HepG2 (cell line): Measurements from ENCODE around the gene MT1F. TPM values are rescaled to one million over a fixed set of nuclear protein-coding genes. Genes with fewer than 3 reads are reported as not detected.

Source experiments
- ARNTL ChIP-seq: sonication (generic); formaldehyde crosslinking; IDR thresholded peaks from 2 replicates; pipeline ENCODE4 v1.4.0; 2020; ENCODE audit warnings: mild to moderate bottlenecking, missing genetic modification reagents
- CREB1 ChIP-seq, 2 experiments: fragments of 450-650 bp in 1 of 2; IDR thresholded peaks; 2 replicates each; pipeline ENCODE4 v1.6.1; 2016 to 2017; ENCODE audit warnings: control low read depth in 1 of 2, mild to moderate bottlenecking in 1 of 2, missing compliant biosample characterization in 1 of 2, missing genetic modification characterization in 1 of 2
- REL ChIP-seq: sonication (generic); formaldehyde crosslinking; conservative IDR thresholded peaks from 2 replicates; pipeline ENCODE4 v1.8.0; 2022; ENCODE audit warnings: mild to moderate bottlenecking, missing genetic modification reagents, moderate library complexity
- SP4 ChIP-seq: sonication (generic); formaldehyde crosslinking; IDR thresholded peaks from 2 replicates; pipeline ENCODE4 v1.8.1; 2023; ENCODE audit warnings: mild to moderate bottlenecking, missing genetic modification reagents
- SYNCRIP ChIP-seq: fragments of 200-400 bp; formaldehyde crosslinking; IDR thresholded peaks from 2 replicates; pipeline ENCODE4 v1.6.1; 2018; ENCODE audit warnings: mild to moderate bottlenecking, low read depth, low read length; ENCODE audit not compliant: insufficient read depth
- ZMYM4 ChIP-seq: sonication (generic); formaldehyde crosslinking; IDR thresholded peaks from 2 replicates; pipeline ENCODE4 v1.8.1; 2023; ENCODE audit warnings: mild to moderate bottlenecking, missing genetic modification reagents
- ZNF292 ChIP-seq: sonication (generic); formaldehyde crosslinking; IDR thresholded peaks from 2 replicates; pipeline ENCODE4 v1.8.1; 2022; ENCODE audit warnings: mild to moderate bottlenecking, low read depth, missing genetic modification reagents, borderline replicate concordance
- ZNF549 ChIP-seq: sonication (generic); formaldehyde crosslinking; IDR thresholded peaks from 2 replicates; pipeline ENCODE4 v1.5.0; 2020; ENCODE audit warnings: missing genetic modification reagents
- ZNF780A ChIP-seq: sonication (generic); formaldehyde crosslinking; IDR thresholded peaks from 2 replicates; pipeline ENCODE4 v1.8.0; 2022; ENCODE audit warnings: mild to moderate bottlenecking, missing genetic modification reagents, moderate library complexity
- ZSCAN9 ChIP-seq: IDR thresholded peaks from 2 replicates; pipeline ENCODE4 v1.6.1; 2016; ENCODE audit warnings: borderline replicate concordance
- polyA plus RNA-seq, 8 experiments: library from polyadenylated mRNA; depleted of rRNA in 3 of 8; stranded (reverse) in 7 of 8; unstranded in 1 of 8; fragments of >200 nt; fragmentation: Illumina TruSeq in 4 of 8; extraction: Trizol in 4 of 8; gene quantifications; 2 replicates each; pipeline versions ENCODE4 v1.2.1 to v1.2.3, GENCODE V29; 2011 to 2016; ENCODE audit warnings: low read depth in 4 of 8, missing spikeins in 1 of 8, mixed read lengths in 1 of 8; ENCODE audit not compliant: insufficient read depth in 1 of 8
- total RNA-seq, 5 experiments: library from RNA; depleted of rRNA; stranded (reverse); fragments of >200 nt; fragmentation: Illumina TruSeq; extraction: Trizol; gene quantifications; 2 replicates each; pipeline ENCODE4 v1.2.3, GENCODE V29; 2016; ENCODE audit warnings: low read depth in 1 of 5
- TF ChIP-seq, protein P1 (sequence below): sonication (generic); formaldehyde crosslinking; IDR thresholded peaks from 2 replicates; pipeline ENCODE4 v1.4.0; 2020; ENCODE audit warnings: missing genetic modification reagents, borderline replicate concordance
- TF ChIP-seq, protein P2 (sequence below): sonication (generic); formaldehyde crosslinking; conservative IDR thresholded peaks from 2 replicates; pipeline ENCODE4 v1.8.0; 2022; ENCODE audit warnings: mild to moderate bottlenecking, moderate library complexity, missing genetic modification reagents
- TF ChIP-seq, protein P3 (sequence below): sonication (generic); formaldehyde crosslinking; IDR thresholded peaks from 2 replicates; pipeline ENCODE4 v1.4.0; 2020; ENCODE audit warnings: missing genetic modification reagents
- TF ChIP-seq, protein P4 (sequence below): sonication (generic); formaldehyde crosslinking; conservative IDR thresholded peaks from 2 replicates; pipeline ENCODE4 v1.4.0; 2020; ENCODE audit warnings: missing genetic modification reagents
- TF ChIP-seq, protein P5 (sequence below): sonication (generic); formaldehyde crosslinking; IDR thresholded peaks from 2 replicates; pipeline ENCODE4 v1.4.0; 2020; ENCODE audit warnings: mild to moderate bottlenecking, missing genetic modification reagents
- TF ChIP-seq, protein P6 (sequence below): sonication (generic); formaldehyde crosslinking; IDR thresholded peaks from 2 replicates; pipeline ENCODE4 v1.8.1; 2023; ENCODE audit warnings: mild to moderate bottlenecking, missing genetic modification reagents, borderline replicate concordance

The MT1F gene
- total and polyA plus RNA-seq, 2 of the 13 experiments (the other 11 are each of a cell fraction or from before 2014, with no cell fraction given) = 1.9 to 169 TPM

DNA sequence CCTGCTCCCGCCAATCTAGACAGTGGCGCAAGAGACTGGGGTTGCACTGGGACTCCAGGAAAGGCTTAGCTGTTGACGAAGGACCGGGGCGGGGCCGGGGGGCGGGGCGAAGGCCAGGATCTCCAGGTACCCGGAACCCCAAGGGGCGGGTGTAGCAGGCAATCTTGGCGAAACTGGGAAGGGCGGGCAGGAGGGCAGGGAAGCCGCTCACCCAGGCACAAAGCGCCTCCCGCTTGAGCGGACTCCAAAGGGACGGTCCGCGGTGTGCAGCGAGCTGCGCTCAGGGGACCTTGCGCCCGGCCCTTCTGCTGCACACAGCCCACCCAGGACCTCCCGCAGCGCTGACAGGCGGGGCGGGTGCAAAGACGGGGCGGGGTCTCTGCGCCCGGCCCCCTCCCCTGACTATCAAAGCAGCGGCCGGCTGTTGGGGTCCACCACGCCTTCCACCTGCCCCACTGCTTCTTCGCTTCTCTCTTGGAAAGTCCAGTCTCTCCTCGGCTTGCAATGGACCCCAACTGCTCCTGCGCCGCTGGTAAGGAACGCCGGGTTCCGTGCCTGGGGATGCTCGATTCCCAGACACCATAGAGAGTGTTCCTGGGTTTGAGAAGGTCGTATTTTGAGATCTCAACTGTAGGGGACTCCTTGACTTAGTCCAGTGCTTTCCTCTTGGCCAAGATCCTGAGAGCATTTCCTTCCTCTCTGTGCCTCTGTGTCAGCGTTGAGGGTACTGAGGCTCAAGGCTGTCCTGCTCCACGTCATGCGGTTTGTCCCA is at the start of gene MT1F (continued):
- TF ChIP-seq, protein P1, sequence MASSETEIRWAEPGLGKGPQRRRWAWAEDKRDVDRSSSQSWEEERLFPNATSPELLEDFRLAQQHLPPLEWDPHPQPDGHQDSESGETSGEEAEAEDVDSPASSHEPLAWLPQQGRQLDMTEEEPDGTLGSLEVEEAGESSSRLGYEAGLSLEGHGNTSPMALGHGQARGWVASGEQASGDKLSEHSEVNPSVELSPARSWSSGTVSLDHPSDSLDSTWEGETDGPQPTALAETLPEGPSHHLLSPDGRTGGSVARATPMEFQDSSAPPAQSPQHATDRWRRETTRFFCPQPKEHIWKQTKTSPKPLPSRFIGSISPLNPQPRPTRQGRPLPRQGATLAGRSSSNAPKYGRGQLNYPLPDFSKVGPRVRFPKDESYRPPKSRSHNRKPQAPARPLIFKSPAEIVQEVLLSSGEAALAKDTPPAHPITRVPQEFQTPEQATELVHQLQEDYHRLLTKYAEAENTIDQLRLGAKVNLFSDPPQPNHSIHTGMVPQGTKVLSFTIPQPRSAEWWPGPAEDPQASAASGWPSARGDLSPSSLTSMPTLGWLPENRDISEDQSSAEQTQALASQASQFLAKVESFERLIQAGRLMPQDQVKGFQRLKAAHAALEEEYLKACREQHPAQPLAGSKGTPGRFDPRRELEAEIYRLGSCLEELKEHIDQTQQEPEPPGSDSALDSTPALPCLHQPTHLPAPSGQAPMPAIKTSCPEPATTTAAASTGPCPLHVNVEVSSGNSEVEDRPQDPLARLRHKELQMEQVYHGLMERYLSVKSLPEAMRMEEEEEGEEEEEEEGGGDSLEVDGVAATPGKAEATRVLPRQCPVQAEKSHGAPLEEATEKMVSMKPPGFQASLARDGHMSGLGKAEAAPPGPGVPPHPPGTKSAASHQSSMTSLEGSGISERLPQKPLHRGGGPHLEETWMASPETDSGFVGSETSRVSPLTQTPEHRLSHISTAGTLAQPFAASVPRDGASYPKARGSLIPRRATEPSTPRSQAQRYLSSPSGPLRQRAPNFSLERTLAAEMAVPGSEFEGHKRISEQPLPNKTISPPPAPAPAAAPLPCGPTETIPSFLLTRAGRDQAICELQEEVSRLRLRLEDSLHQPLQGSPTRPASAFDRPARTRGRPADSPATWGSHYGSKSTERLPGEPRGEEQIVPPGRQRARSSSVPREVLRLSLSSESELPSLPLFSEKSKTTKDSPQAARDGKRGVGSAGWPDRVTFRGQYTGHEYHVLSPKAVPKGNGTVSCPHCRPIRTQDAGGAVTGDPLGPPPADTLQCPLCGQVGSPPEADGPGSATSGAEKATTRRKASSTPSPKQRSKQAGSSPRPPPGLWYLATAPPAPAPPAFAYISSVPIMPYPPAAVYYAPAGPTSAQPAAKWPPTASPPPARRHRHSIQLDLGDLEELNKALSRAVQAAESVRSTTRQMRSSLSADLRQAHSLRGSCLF (CRISPR knock-in tag) = no peak
- TF ChIP-seq ZMYM4 = no peak
- TF ChIP-seq ZNF549 = no peak
- TF ChIP-seq ZSCAN9 (CRISPR knock-in tag) = no peak
- TF ChIP-seq, protein P2, sequence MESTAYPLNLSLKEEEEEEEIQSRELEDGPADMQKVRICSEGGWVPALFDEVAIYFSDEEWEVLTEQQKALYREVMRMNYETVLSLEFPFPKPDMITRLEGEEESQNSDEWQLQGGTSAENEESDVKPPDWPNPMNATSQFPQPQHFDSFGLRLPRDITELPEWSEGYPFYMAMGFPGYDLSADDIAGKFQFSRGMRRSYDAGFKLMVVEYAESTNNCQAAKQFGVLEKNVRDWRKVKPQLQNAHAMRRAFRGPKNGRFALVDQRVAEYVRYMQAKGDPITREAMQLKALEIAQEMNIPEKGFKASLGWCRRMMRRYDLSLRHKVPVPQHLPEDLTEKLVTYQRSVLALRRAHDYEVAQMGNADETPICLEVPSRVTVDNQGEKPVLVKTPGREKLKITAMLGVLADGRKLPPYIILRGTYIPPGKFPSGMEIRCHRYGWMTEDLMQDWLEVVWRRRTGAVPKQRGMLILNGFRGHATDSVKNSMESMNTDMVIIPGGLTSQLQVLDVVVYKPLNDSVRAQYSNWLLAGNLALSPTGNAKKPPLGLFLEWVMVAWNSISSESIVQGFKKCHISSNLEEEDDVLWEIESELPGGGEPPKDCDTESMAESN (CRISPR knock-in tag) = no peak
- TF ChIP-seq, protein P3, sequence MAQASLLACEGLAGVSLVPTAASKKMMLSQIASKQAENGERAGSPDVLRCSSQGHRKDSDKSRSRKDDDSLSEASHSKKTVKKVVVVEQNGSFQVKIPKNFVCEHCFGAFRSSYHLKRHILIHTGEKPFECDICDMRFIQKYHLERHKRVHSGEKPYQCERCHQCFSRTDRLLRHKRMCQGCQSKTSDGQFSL (CRISPR knock-in tag) = no peak
- no peak for TF ChIP-seq REL (CRISPR knock-in tag)
- TF ChIP-seq ARNTL (CRISPR knock-in tag) = no peak
- TF ChIP-seq SYNCRIP = no peak
- no peak; the same call in 1 of the 2 replicates for TF ChIP-seq ZNF292 (CRISPR knock-in tag)
- TF ChIP-seq ZNF780A (CRISPR knock-in tag) = no peak
- TF ChIP-seq CREB1 (IDR thresholded peaks at IDR 0.05) = no peak
- TF ChIP-seq CREB1 (CRISPR knock-in tag; IDR thresholded peaks at IDR 0.05) = peak; percentile 60; the same call in 1 of the 2 replicates
- TF ChIP-seq, protein P4, sequence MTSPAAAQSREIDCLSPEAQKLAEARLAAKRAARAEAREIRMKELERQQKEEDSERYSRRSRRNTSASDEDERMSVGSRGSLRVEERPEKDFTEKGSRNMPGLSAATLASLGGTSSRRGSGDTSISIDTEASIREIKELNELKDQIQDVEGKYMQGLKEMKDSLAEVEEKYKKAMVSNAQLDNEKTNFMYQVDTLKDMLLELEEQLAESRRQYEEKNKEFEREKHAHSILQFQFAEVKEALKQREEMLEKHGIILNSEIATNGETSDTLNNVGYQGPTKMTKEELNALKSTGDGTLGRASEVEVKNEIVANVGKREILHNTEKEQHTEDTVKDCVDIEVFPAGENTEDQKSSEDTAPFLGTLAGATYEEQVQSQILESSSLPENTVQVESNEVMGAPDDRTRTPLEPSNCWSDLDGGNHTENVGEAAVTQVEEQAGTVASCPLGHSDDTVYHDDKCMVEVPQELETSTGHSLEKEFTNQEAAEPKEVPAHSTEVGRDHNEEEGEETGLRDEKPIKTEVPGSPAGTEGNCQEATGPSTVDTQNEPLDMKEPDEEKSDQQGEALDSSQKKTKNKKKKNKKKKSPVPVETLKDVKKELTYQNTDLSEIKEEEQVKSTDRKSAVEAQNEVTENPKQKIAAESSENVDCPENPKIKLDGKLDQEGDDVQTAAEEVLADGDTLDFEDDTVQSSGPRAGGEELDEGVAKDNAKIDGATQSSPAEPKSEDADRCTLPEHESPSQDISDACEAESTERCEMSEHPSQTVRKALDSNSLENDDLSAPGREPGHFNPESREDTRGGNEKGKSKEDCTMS (CRISPR knock-in tag) = no peak
- TF ChIP-seq SP4 (CRISPR knock-in tag) = peak; percentile 74
- TF ChIP-seq, protein P5, sequence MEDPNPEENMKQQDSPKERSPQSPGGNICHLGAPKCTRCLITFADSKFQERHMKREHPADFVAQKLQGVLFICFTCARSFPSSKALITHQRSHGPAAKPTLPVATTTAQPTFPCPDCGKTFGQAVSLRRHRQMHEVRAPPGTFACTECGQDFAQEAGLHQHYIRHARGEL = no peak
- TF ChIP-seq, protein P6, sequence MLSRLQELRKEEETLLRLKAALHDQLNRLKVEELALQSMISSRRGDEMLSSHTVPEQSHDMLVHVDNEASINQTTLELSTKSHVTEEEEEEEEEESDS (CRISPR knock-in tag) = no peak
